ENCODE data around the gene KCNH1.
A peak's percentile ranks its signal among the peaks of the same experiment; 100 is the strongest.

The KCNH1 gene

GRCh38 chr1:210697185-210697584 is 436.8 kb downstream of the KCNH1 start:
- no peak for DNase-seq (ENCODE audit: low read depth)
- H3K4me3 ChIP-seq (ENCODE audit: low read depth, low read length) = no peak overlapping the region

GRCh38 chr1:210696709-210697108 is 437.2 kb downstream of the KCNH1 start:
- DNase-seq (ENCODE audit: low read depth) = no peak
- H3K4me3 ChIP-seq (ENCODE audit: low read depth, low read length) = no peak overlapping the region
- TF ChIP-seq MAX (IDR thresholded peaks at IDR 0.05; ENCODE audit: low read depth, low read length) = no peak
- TF ChIP-seq MYC (IDR thresholded peaks at IDR 0.05; ENCODE audit: low read depth, low read length) = no peak
- TF ChIP-seq CTCF (IDR thresholded peaks at IDR 0.05; ENCODE audit: low read depth, low read length) = no peak
- no peak for TF ChIP-seq POLR2A (IDR thresholded peaks at IDR 0.05; ENCODE audit: extremely low read depth, insufficient read length)

More at GRCh38 chr1:210697185-210697584, 436.8 kb downstream of the KCNH1 start:
- no peak for TF ChIP-seq MYC (IDR thresholded peaks at IDR 0.05; ENCODE audit: low read depth, low read length)
- TF ChIP-seq MAX (IDR thresholded peaks at IDR 0.05; ENCODE audit: low read depth, low read length) = no peak
- no peak for TF ChIP-seq CTCF (IDR thresholded peaks at IDR 0.05; ENCODE audit: low read depth, low read length)
- TF ChIP-seq POLR2A (IDR thresholded peaks at IDR 0.05; ENCODE audit: extremely low read depth, insufficient read length) = no peak

GRCh38 chr1:210695026-210695425 is 438.9 kb downstream of the KCNH1 start:
- no peak for DNase-seq (ENCODE audit: low read depth)
- no peak overlapping the region for H3K4me3 ChIP-seq (ENCODE audit: low read depth, low read length)
- no peak for TF ChIP-seq MAX (IDR thresholded peaks at IDR 0.05; ENCODE audit: low read depth, low read length)
- no peak for TF ChIP-seq MYC (IDR thresholded peaks at IDR 0.05; ENCODE audit: low read depth, low read length)
- no peak for TF ChIP-seq CTCF (IDR thresholded peaks at IDR 0.05; ENCODE audit: low read depth, low read length)
- no peak for TF ChIP-seq POLR2A (IDR thresholded peaks at IDR 0.05; ENCODE audit: extremely low read depth, insufficient read length)

GRCh38 chr1:210692796-210693195 is 441.2 kb downstream of the KCNH1 start:
- TF ChIP-seq MAX (IDR thresholded peaks at IDR 0.05; ENCODE audit: low read depth, low read length) = peak; percentile 46
- TF ChIP-seq POLR2A (IDR thresholded peaks at IDR 0.05; ENCODE audit: extremely low read depth, insufficient read length) = no peak
- no peak overlapping the region for H3K4me3 ChIP-seq (ENCODE audit: low read depth, low read length)
- peak; percentile 58 for DNase-seq (ENCODE audit: low read depth)

GRCh38 chr1:210691039-210691610 is 442.8 kb downstream of the KCNH1 start:
- no peak overlapping the region for H3K4me3 ChIP-seq (ENCODE audit: low read depth, low read length)
- TF ChIP-seq CTCF (IDR thresholded peaks at IDR 0.05; ENCODE audit: low read depth, low read length) = no peak
- no peak for TF ChIP-seq POLR2A (IDR thresholded peaks at IDR 0.05; ENCODE audit: extremely low read depth, insufficient read length)
- no peak for TF ChIP-seq MAX (IDR thresholded peaks at IDR 0.05; ENCODE audit: low read depth, low read length)
- no peak for TF ChIP-seq MYC (IDR thresholded peaks at IDR 0.05; ENCODE audit: low read depth, low read length)
- no peak for DNase-seq (ENCODE audit: low read depth)

GRCh38 chr1:210690236-210690635 is 443.7 kb downstream of the KCNH1 start:
- H3K4me3 ChIP-seq (ENCODE audit: low read depth, low read length) = no peak overlapping the region
- no peak for DNase-seq (ENCODE audit: low read depth)
- TF ChIP-seq CTCF (IDR thresholded peaks at IDR 0.05; ENCODE audit: low read depth, low read length) (no peak), MYC (IDR thresholded peaks at IDR 0.05; ENCODE audit: low read depth, low read length) (no peak), MAX (IDR thresholded peaks at IDR 0.05; ENCODE audit: low read depth, low read length) (no peak), POLR2A (IDR thresholded peaks at IDR 0.05; ENCODE audit: extremely low read depth, insufficient read length) (no peak)
